ENCODE data around the gene ZNF718.
"Not testable (repeated sequence)": the region's sequence is repeated elsewhere in the genome, so short reads cannot be mapped to it uniquely, and the experiment has no call there.

The ZNF718 gene

GRCh38 chr4:188091-188490 lies 63.8 kb downstream of the ZNF718 start:
- H3K4me3 ChIP-seq (replicated peaks; ENCODE audit: low read depth, low read length) = no peak overlapping the region
- DNase-seq (ENCODE audit: low read depth) = no peak
- no peak for TF ChIP-seq CTCF (IDR thresholded peaks at IDR 0.05; ENCODE audit: low read length, missing control alignments)

GRCh38 chr4:195159-195558 lies 70.9 kb downstream of the ZNF718 start:
- not testable (repeated sequence) for H3K4me3 ChIP-seq (replicated peaks; ENCODE audit: low read depth, low read length); DNase-seq (ENCODE audit: low read depth)

- no peak for TF ChIP-seq CTCF (IDR thresholded peaks at IDR 0.05; ENCODE audit: low read length, missing control alignments)
- no peak overlapping the region for H3K4me3 ChIP-seq (replicated peaks; ENCODE audit: low read depth, low read length)
- no peak for DNase-seq (ENCODE audit: low read depth)
Observed at GRCh38 chr4:200936-201335, 76.6 kb downstream of the ZNF718 start.

- not testable (repeated sequence) for H3K4me3 ChIP-seq (replicated peaks; ENCODE audit: low read depth, low read length); DNase-seq (ENCODE audit: low read depth)
Observed at GRCh38 chr4:202822-203221, 78.5 kb downstream of the ZNF718 start.

GRCh38 chr4:205097-205756 lies 80.9 kb downstream of the ZNF718 start:
- no peak overlapping the region for H3K4me3 ChIP-seq (replicated peaks; ENCODE audit: low read depth, low read length)
- no peak for DNase-seq (ENCODE audit: low read depth)
- TF ChIP-seq CTCF (IDR thresholded peaks at IDR 0.05; ENCODE audit: low read length, missing control alignments) = no peak

- TF ChIP-seq CTCF (IDR thresholded peaks at IDR 0.05; ENCODE audit: low read length, missing control alignments) = no peak
- H3K4me3 ChIP-seq (replicated peaks; ENCODE audit: low read depth, low read length) = no peak overlapping the region
- DNase-seq (ENCODE audit: low read depth) = no peak
Observed at GRCh38 chr4:206054-206453, 81.8 kb downstream of the ZNF718 start.

- DNase-seq (ENCODE audit: low read depth); H3K4me3 ChIP-seq (replicated peaks; ENCODE audit: low read depth, low read length): not testable (repeated sequence)
Observed at GRCh38 chr4:208416-209096, 84.3 kb downstream of the ZNF718 start.

GRCh38 chr4:211033-211511 lies 86.8 kb downstream of the ZNF718 start:
- DNase-seq (ENCODE audit: low read depth) = no peak
- H3K4me3 ChIP-seq (replicated peaks; ENCODE audit: low read depth, low read length) = no peak overlapping the region
- TF ChIP-seq CTCF (IDR thresholded peaks at IDR 0.05; ENCODE audit: low read length, missing control alignments) = no peak
